Fibroblast of skin of back (primary cell): ENCODE data around the gene FLYWCH1.
A peak's percentile ranks its signal among the peaks of the same experiment; 100 is the strongest.

Experiments
- DNase-seq: peaks from one replicate; pipeline ENCODE4 v3.0.0-alpha.2; 2013

The FLYWCH1 gene

DNA sequence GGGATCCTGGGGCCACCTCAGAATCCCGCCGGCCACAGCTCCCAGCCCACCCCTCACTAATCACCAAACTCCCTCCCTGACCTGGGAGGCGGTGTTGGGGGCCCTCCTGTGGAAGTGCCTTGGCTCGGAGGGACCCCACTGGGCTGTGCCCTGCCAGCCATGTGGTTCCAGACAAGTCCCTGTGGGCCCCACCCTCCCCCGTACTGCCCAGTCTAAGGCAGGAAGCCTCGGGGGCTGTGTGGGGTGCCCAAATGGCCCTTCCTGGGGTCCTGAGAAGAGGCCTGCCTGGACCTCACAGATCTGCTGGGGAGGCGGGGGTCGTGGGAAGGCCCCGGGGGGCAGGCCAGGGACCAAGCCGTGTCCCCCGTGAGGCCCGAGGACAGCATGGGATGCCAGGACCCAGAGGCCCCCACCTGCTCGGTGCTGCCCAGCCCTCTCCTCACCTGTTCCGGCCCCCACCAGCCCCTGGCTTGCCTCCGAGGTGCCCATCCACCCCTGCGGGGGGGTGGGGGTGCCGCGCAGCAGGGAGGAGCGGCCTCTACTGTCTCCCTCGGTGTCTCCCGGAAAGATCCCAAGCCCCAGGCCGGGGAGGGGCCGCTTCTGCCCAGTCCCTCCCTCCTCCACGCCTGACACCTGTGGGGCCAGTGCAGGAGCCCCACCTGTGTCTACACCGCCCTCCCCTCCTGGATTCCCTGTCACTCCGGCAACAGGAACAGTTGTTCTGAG, 43.1 kb downstream of the FLYWCH1 start:
- no peak for DNase-seq

DNA sequence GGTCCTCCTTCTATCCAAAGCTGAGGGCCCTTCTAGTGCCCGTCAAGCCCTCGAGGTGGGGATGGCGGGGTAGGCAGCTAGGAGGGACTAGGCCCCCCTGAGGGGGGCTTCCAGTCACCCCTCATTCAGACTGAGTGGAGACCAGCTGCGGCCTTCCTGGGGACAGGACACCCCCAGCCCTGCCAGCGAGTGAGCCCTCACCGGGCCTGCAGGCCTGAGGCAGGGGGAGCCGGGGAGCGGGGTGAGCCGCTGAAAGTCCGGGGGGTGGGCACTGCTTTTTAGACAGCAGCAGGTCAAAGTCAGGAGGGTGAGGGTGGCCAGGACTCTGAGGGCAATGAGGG, 43.7 kb downstream of the FLYWCH1 start:
- no peak for DNase-seq

DNA sequence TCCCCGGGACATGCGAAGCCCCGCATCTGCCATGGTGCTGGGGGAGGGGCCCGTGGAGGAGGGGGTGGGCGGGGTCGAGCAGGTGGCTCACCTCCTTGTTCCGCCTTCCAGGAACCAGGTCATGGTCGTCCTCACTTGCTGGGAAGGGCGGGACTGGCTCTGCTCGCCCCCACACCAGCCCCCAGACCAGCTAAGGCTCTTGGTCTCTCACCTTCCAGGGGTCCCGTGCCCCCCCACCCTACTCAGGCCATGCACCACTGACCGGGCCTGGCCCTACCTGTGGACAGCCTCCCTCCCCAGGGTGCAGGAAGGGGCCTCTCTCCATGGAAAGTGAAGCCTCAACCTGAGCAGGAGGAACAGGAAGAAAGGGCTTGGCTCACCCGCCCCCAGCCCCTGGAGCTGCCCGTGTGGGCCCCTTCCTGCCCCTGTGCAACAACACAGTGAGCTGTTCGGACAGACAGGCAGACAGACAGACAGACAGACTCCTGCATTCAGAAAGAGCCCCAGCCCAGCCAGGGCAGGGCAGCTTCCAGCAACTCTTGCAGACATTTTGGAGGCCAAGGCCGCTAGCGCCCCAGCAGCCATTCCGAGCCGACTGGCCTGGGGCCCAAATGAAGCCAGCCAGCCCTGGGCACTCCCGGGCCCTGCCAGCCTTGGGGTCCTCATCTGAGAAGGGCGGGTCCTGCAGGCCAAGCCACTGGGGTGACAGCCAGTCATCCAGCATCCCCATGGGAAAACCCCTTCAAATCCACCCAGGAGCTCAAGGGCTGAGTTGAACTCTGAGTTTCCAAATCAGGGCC, 44.2 kb downstream of the FLYWCH1 start:
- DNase-seq = no peak

DNA sequence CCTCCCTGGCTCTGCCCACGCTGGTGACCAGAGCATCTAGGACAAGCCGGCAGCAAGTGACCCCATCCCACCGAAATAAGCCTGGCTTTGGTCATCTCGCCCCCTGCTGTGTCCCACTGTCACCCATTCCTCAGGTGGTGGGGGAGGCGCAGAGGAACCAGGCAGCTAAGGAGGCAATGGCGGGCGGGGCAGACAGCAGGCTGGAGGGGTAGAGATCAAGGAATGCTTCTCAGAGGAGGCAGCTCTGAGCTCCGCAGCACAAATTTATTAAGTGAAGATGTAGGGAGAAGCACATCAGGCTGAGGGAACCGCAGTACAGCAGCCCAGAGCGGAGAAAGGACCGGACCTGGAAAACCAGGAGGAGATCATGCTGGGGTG, 44.8 kb downstream of the FLYWCH1 start:
- no peak for DNase-seq

DNA sequence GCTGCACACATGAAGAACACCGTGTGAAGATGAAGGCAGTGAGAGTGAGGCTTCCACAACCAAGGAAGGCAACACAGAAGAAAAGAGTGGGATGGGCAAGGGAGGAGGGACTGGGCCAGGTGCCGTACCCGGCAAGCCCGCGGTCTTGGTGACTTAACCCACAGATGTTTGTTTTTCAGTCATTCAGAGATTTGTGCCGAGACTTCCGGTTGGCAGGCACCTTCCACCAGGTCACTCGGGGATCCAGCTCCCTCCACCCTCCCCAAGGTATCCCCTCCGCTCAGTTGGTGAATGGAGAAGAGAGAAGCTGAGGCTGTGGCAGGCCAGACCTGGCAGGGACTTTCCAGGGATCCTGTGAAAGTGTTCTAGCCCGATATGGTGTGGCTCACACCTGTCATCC, 47.5 kb downstream of the FLYWCH1 start:
- no peak for DNase-seq

DNA sequence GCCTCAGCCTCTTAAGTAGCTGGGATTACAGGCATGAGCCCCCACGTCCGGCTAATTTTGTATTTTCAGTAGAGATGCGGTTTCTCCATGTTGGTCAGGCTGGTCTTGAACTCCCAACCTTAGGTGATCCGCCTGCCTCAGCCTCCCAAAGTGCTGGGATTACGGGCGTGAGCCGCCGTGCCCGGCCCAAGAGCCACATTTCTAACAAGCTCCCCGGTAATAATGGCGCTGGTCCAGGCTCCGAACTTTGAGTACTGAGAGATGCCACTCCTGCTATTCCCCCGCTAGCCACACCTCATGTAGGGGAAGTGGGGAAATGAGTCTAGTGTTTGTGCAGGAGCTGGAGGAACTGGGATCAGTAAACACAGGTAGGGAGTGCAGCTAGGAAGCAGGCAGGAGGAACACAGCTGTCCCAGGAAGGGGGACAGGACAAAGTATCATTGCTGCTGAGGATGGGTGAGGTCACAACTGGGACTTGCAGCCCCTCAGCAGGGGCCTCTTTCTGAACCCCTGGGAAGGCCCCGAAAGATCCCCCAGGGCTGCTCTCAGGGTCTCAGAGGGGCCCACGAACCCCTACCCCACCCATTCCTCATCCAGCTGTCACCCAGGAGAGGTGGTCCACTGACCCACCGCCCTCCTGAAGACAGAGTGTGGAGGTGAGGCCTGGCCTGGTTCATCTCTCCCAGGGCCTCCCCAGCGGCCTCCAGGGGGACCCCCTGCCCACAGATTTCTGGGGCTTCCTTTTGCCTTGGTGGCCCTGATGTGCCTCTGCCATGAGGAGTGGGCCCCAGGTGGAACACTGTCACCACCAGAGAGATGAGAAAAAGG, 48.7 kb downstream of the FLYWCH1 start:
- DNase-seq = no peak

DNA sequence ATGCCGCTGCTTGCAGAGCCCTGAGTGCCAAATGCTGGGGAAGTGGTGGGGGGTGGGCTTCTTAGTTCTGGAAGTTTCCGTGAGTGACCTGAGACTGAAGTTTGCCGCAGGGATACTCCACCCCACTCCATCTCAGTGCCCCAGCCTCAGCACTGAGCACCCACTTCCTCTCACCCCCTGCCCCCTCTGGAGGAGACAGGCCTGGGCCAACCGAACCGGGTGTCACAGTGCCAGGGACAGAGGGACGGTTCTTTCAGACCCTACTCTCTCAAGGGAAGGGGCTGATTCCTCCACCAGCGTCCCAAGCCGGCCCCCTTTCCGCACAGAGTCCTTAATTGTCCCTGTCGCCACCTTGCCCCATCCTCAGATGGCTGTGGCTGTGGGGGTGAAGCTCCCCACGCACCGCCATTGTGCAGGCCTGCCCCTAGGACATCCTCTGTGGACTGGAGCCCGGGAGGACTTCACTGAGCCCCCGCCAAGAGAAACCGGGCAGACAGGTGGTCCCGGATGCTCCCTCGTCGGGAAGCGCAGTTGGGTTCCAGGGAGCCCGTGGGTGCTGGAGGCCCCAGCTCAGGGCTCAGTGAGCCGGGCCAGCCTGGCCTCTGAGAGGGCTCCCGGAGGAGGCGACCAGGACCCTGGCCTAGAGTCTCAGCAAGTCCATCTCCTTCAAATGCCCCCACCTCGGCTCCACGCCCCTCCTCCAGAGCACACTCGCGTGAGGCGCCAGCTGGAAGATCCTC, 50.8 kb downstream of the FLYWCH1 start:
- no peak for DNase-seq

DNA sequence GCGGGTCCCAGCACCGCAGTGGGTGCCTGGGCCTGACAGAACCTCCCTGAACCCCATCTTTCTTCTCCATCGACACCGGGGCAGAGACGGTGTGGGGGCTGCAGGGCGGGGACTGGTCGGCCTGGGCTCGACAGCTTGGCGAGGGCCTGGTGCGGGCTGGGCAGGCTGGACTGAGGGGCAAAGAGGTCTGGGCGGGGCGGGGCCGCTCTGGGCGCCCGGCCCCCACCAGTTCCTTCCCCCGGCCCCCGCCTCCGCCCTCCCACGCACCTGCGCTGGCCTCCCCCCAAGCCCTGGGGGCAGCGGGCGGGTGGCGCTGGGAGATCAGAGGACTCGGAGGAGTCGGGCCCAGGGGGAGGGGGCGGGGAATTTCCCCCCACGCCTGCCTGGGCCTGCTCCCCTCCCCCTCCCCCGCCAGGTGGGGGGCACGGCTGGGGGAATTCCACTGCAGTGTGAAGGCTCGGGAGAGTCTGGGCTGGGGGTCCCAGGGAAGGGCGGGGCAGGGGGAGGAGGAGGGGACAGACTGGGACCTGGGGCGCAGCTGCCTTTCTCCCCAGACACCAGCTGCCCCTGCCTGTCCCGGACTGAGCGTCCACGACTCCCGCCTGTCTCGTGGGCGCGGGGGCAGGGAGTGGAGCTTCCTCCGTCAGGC, 51.5 kb downstream of the FLYWCH1 start:
- no peak for DNase-seq

DNA sequence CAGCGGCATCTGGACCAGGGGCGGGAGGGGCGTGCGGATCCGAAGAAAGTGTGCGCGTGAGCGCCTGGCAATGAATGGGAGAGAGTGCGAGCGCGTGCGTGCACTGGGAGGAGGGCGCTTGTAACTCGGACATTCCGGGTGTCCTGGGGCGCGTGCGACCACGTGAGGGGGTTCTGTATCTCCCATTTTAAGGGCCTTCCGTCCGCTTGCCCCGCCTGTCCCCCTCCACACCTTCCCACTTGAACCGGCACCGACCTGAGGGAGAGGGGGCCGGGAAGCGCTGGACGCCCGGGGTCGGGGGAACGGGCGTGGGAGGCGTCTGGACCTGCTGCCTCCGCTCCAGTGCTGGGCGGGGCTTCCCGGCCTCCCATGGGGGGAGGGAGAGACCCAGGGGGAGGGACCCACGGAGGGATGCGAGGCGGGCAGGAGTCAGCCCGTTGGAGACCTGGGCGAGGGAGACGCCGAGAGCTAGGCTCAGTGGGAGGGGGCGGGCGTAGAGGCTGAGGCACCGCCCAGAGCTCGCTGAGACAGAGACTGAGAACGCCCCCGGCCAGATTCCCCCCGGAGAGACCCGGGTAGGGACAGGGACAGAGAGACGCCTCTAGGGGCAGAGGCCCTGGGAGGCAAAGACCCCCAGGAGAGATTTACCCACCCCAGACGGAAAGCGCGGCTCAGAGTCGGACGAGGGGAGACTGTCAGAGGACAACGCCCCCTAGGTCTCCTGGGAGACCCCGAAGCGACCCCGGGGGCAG, 52.2 kb downstream of the FLYWCH1 start, which contains the start of gene KREMEN2:
TSS of gene KREMEN2 (plus strand) at position 553 of the 752 bp plus-strand sequence. CDS start 246 bp downstream, outside the sequence.
- no peak for DNase-seq

DNA sequence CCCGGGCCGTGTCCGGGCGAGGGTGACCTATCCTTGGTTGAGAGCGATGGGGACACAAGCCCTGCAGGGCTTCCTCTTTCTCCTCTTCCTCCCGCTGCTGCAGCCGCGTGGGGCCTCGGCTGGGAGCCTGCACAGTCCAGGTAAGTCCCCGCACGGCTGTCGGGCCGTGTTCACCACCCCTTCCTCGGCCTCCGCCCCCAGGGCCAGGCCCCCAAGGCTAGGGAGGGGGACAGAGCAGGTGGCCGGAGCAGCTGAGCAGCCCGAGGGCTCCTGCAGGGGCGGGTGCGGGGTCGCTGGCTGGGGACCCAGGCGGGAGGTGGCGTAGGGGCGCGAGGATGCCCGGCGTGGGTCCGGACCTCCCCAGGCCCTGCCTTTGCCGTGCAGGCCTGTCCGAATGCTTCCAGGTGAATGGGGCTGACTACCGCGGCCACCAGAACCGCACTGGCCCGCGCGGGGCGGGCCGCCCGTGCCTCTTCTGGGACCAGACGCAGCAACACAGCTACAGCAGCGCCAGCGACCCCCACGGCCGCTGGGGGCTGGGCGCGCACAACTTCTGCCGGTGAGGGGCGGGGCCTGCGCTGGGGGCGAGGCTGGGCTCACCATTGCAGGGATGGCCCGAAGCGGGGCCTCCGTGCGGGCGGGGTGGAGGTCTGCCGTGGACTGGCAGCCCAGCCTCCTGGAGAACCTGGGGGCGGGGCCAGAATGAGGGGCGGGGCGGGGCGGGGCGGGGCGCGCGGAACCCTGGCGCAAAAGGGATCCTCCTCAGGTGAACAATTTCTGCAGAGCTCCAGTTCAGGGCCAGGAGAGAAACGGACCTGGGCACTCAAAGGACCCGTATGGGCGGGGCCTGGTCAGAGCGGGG, 53.0 kb downstream of the FLYWCH1 start:
- no peak for DNase-seq

DNA sequence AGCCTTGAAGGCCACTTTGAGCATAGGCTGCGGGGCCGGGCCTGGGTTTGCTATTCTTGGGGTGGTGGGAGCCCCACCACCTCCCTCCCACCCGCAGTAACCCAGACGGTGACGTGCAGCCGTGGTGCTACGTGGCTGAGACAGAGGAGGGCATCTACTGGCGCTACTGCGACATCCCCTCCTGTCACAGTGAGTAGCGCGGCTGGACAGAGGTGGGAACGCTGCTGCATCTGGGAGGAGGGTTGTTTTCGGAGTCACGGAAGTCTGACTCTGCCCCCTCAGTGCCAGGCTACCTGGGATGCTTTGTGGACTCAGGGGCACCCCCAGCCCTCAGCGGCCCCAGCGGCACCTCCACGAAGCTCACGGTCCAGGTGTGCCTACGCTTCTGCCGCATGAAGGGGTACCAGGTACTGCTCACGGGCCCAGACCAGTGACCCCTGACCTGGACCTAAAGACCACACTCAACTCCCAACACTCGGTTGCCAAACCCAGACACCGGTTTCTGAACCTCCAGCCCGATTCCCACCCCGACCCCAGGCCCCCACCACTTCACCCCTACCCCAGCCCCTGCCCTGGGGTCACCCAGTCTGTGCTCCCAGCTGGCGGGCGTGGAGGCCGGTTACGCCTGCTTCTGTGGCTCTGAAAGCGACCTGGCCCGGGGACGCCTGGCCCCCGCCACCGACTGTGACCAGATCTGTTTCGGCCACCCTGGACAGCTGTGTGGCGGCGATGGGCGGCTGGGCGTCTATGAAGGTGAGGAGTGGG, 54.5 kb downstream of the FLYWCH1 start:
- no peak for DNase-seq

DNA sequence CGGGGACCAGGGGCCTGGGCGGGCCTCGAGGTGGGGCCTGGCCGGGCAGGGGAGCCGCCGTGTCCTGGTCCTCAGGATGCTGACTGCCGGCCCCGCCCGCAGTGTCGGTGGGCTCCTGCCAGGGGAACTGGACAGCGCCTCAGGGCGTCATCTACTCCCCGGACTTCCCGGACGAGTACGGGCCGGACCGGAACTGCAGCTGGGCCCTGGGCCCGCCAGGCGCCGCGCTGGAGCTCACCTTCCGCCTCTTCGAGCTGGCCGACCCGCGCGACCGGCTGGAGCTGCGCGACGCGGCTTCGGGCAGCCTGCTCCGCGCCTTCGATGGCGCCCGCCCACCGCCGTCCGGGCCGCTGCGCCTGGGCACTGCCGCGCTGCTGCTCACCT, 55.1 kb downstream of the FLYWCH1 start:
- DNase-seq = no peak

DNA sequence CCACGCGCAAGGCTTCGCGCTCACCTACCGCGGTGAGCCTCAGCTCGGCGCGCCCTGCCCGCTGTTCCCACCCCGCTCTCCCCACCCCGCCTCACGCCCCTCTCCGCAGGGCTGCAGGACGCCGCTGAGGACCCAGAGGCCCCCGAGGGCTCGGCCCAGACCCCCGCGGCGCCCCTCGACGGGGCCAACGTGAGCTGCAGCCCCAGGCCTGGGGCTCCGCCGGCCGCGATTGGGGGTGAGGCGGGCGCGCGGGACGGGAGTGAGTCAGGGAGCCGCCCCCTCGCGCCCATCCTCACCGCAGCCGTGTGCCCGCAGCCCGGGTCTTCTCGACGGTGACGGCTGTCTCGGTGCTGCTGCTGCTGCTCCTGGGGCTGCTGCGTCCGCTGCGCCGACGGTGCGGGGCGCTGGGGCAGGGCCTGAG, 55.5 kb downstream of the FLYWCH1 start:
- DNase-seq = no peak

DNA sequence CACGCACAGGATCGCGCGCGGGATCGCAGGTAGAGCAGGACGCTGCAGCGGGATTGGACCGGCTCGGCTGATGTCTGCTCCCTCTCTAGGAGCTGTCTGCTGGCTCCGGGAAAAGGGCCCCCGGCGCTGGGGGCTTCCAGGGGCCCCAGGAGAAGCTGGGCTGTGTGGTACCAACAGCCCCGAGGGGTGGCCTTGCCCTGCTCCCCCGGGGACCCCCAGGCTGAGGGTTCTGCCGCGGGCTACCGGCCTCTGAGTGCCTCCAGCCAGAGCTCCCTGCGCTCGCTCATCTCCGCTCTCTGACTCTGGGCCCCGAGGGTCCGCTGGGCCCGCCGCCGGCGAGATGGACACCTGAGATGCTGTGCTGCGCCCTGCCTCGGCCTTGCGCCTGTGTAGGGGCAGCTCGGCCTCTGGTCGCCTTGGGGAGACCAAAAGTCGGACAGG, 56.0 kb downstream of the FLYWCH1 start:
- DNase-seq = no peak

DNA sequence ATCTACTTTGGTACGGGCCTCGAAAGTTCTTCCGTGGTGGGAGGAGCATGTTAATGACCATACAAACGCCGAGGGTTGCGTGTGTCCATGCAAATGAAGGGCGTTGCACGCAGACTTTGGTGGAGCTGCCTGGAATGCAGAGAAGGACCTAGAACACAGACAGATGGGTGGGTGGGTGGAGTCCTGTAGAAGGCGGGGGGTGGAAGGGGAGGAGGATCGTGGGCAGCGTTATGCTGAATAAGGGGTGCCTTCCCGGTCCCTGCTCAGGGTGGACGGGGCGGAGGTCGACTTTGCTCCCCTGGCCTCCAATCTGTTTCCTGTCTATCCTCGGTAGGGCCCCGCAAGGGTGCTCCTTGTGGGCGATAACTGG, 56.6 kb downstream of the FLYWCH1 start:
- no peak for DNase-seq

DNA sequence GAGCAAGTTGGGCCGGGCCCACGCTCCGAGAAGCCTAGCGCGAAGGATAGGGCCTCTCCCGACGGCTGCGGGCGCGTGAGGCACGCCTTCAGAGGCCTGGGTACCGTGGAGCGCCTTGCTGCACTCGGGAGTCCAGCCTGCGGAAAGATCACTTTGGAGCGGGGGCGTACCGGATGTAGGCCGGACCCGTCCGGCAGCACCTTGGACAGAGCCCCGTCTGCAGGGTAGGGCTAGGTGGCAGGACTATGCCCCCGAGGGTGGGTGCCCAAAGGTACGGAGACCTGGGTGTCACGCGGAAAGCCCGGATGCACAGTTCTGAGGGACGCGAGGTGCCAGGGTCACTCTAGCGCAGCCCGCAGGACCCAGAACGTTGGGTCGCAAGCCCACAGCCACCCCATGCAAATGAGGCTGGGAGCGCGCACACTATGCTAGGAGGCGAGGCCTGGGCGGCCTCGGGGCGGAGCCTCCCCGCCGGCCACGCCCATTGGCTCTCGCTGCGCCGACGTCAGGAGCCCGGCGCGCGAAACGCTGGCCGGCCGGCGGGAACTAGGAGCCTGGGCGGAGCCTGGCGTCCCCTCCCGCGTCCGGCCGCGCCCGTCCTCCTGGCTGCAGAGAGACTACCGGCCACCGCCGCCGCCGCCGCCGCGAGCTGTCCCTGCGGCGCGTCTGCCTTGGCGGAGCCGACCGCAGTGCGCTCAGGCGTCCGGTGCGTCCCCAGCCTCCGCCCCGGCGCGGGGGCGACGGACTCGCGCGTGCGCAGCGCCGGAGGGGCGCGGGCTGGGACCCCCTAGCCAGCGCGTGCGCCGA, 57.2 kb downstream of the FLYWCH1 start, which contains the start of gene PAQR4:
TSS of gene PAQR4 (plus strand) at position 611 of the 807 bp plus-strand sequence. CDS start 327 bp downstream, outside the sequence.
- peak; percentile 86 for DNase-seq

DNA sequence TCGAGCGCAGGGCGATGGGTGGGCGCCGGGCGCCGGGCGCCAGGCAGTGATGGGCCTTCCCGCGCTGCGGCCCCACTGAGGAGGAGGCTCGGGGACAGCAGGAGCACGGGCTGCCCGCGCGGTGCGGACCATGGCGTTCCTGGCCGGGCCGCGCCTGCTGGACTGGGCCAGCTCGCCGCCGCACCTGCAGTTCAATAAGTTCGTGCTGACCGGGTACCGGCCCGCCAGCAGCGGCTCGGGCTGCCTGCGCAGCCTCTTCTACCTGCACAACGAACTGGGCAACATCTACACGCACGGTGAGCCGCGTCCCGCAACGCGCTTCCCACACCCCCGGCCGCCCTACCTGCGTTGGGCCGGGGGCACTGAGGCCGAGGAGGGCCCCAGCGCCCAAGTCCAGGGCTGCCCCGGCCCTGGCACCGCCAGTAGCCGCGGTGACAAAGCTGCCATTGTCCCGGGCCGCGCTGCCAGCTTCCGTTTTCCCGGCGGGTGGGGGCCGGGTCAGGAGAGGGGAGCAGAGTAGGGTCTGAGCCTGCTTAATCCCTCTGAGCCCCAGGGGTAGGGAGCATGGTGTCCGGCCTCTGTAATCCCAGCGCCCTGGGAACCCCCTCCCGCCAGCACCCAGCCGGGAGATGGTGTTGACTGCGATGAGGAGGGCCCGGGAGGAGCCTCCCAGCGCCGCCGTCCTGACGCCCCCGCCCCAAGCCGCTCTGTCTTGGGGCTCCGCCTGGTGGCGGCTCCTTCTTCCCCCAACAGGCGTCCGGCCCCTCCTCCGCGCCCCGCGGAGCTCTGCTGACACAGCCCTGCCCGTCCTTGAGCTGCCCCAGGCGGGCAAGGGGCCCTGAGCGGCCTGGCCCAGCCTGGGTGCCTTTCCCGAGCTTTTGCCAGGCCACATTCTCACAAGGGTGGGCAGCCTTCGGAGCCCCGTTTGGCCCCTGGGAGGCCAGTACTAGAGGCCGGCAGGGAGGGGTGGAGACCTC, 58.1 kb downstream of the FLYWCH1 start:
- DNase-seq = peak; percentile 57
